Measurements from ENCODE around the gene DDN. TPM values are rescaled to one million over a fixed set of nuclear protein-coding genes. Genes with fewer than 3 reads are reported as not detected.

DDN gene
- total and polyA plus RNA-seq, 10 of the 15 experiments (the other 5 are each of a cell fraction or from before 2014, with no cell fraction given) = 0.10 to 13.4 (median 3.7) TPM

DNA sequence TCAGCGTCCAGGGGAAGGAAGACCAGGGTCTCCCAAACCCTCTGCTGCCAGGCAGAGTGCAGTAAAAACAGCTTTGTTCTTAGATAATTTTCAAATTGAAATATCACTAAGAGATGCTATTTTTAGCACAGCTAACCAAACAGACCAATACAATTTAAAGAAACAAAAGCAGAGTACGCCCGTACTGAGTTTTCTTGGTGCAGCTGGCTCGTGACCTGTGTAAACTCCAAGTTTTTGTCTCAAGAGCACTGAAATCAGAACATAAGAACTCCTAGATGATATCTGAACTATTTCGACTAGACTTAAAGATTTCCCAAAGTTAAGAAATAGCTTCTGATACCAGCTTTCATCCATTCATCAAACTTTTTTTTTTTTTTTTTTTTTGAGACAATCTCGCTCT, 52.2 kb downstream of the DDN start (continued):
- no peak for TF ChIP-seq YBX1 (IDR thresholded peaks at IDR 0.05)
- TF ChIP-seq TBL1XR1 (IDR thresholded peaks at IDR 0.05; ENCODE audit: low read depth, low read length) = no peak

GRCh38 chr12:48946205-48946604, 53.0 kb downstream of the DDN start:
- SMC1A ChIA-PET (ENCODE audit: uncharacterized antibody, unreplicated experiment) = no interaction called here
- Histone ChIP-seq H3K4me3 (no peak overlapping the region), H3K9ac (ENCODE audit: control insufficient read depth, insufficient read depth, low read length) (no peak overlapping the region), H4K20me1 (ENCODE audit: control insufficient read depth, insufficient read depth) (0 out of 2 replicates have a peak, but pooled peaks cover 3% of the 10 kb centered on the region), H3K27me3 (replicated peaks in 1 of 2; ENCODE audit: control insufficient read depth in 2 of 2, insufficient read depth in 2 of 2, low read length in 1 of 2) (no peaks in the 10 kb centered on the region), H3K36me3 (ENCODE audit: control insufficient read depth in 2 of 2, insufficient read depth in 2 of 2, low read length in 1 of 2) (peaks cover 3 to 16% of the 10 kb centered on the region in 2 experiments; a peak in 3 of 4 replicates), H3K9me3 (replicated peaks; ENCODE audit: control insufficient read depth, insufficient read depth, low read length) (no peaks in the 10 kb centered on the region), H3K4me1 (ENCODE audit: control insufficient read depth, insufficient read depth, low read length) (no peaks in the 10 kb centered on the region; the same call in 1 of the 2 replicates), H3K4me2 (ENCODE audit: control insufficient read depth, insufficient read depth) (no peak overlapping the region), H3K27ac (ENCODE audit: control insufficient read depth, insufficient read depth) (no peak overlapping the region), H3K79me2 (ENCODE audit: control insufficient read depth, insufficient read depth, low read length) (peaks cover 18% of the 10 kb centered on the region), H2AFZ (ENCODE audit: control insufficient read depth, low read depth, low read length) (no peak overlapping the region)
- TF ChIP-seq SKIL (IDR thresholded peaks at IDR 0.05; ENCODE audit: low read depth, poor library complexity, severe bottlenecking) (no peak), JUND (IDR thresholded peaks at IDR 0.05; ENCODE audit: low read depth, low read length) (no peak), SUPT20H (IDR thresholded peaks at IDR 0.05; ENCODE audit: borderline replicate concordance, control insufficient read depth, low read depth, low read length) (no peak), RCOR1 (conservative IDR thresholded peaks at IDR 0.05; ENCODE audit: low read depth, low read length) (no peak)
- TSS peak; percentile 41 for BruUV-seq (replicated peaks)
- RAD21 ChIA-PET (ENCODE audit: unreplicated experiment) = no interaction called here
- POLR2A ChIA-PET = interaction anchor here (1.0 kb wide), 1 partner anchor 11 kb away, joined by 3 read pairs; the partner anchor contains the start of gene ARF3
- ATAC-seq (no peak), DNase-seq (ENCODE audit: low read depth, low spot score) (no peak), FAIRE-seq (no peak)
- intact Hi-C loops (cut with micrococcal nuclease; ENCODE audit: unreplicated experiment) = no loop called here
- in situ Hi-C loops (cut with MboI) = no loop called here
- CTCF ChIA-PET = interaction anchor here (0.9 to 6.0 kb wide), 5 partner anchors 10 to 56 kb away, joined by 3 to 24 read pairs (median 7); no protein-coding TSS in a partner anchor

Small RNA genes lying within 50 kb of the gene (small RNA-seq; reads per million reads assigned to genes)
- not detected for gene RNU6-940P

Other genes starting within 250 kb of the DDN start
Only the 7 nearest of the 15 such genes appear.
- gene FKBP11, start 73.9 kb downstream of the DDN start, total RNA-seq (2014; rRNA removed) = 29.5 and 34.8 TPM in 2 replicates
- 40.6 and 43.1 TPM in 2 replicates for gene FKBP11, start 73.9 kb downstream of the DDN start, total RNA-seq (2014; rRNA removed; fragmentation: Illumina TruSeq; extraction: Trizol)
- gene FKBP11, start 73.9 kb downstream of the DDN start, total RNA-seq (2021) = 58.2 and 59.4 TPM in 2 replicates
- gene FKBP11, start 73.9 kb downstream of the DDN start, polyA plus RNA-seq (2011; rRNA removed) = 16.5 and 25.0 TPM in 2 replicates
- 47.3 and 56.3 TPM in 2 replicates for gene FKBP11, start 73.9 kb downstream of the DDN start, polyA plus RNA-seq (2014; fragmentation: Illumina TruSeq; extraction: Trizol)
- 10 to 100 TPM; 55.2 to 83.4 TPM for gene FKBP11, start 73.9 kb downstream of the DDN start, polyA plus RNA-seq (2014; fragmentation: Nextera tagmentation; extraction: Ambion mirVana)
- gene FKBP11, start 73.9 kb downstream of the DDN start, polyA plus RNA-seq (2014; rRNA removed) = 56.8 and 67.1 TPM in 2 replicates
- 100 to 1,000 TPM; 133 to 135 TPM for gene FKBP11, start 73.9 kb downstream of the DDN start, polyA plus RNA-seq (2016; fragmentation: Nextera tagmentation; extraction: Ambion mirVana)
- gene ARF3, start 41.9 kb downstream of the DDN start, total RNA-seq (2014; rRNA removed) = 59.2 and 60.3 TPM in 2 replicates
- gene ARF3, start 41.9 kb downstream of the DDN start, total RNA-seq (2014; rRNA removed; fragmentation: Illumina TruSeq; extraction: Trizol) = 50.3 and 50.4 TPM in 2 replicates
- 163 and 169 TPM in 2 replicates for gene ARF3, start 41.9 kb downstream of the DDN start, total RNA-seq (2021)
- gene ARF3, start 41.9 kb downstream of the DDN start, polyA plus RNA-seq (2011; rRNA removed) = 222 and 263 TPM in 2 replicates
- gene ARF3, start 41.9 kb downstream of the DDN start, polyA plus RNA-seq (2014; fragmentation: Illumina TruSeq; extraction: Trizol) = 93.4 and 95.4 TPM in 2 replicates
- gene ARF3, start 41.9 kb downstream of the DDN start, polyA plus RNA-seq (2014; fragmentation: Nextera tagmentation; extraction: Ambion mirVana) = 10 to 100 TPM in 1 of 2 experiments, 1 to 10 TPM in 1; 8.7 to 13.2 TPM
- gene ARF3, start 41.9 kb downstream of the DDN start, polyA plus RNA-seq (2014; rRNA removed) = 85.6 and 94.5 TPM in 2 replicates
- 10 to 100 TPM; 67.2 to 81.5 TPM for gene ARF3, start 41.9 kb downstream of the DDN start, polyA plus RNA-seq (2016; fragmentation: Nextera tagmentation; extraction: Ambion mirVana)
- gene WNT10B, start 27.6 kb downstream of the DDN start, total RNA-seq (2014; rRNA removed) = 0.27 and 0.45 TPM in 2 replicates
- 0.27 and 0.37 TPM in 2 replicates for gene WNT10B, start 27.6 kb downstream of the DDN start, total RNA-seq (2014; rRNA removed; fragmentation: Illumina TruSeq; extraction: Trizol)
- gene WNT10B, start 27.6 kb downstream of the DDN start, total RNA-seq (2021) = 0.61 and 0.95 TPM in 2 replicates
- 1.1 and 1.5 TPM in 2 replicates for gene WNT10B, start 27.6 kb downstream of the DDN start, polyA plus RNA-seq (2011; rRNA removed)
- gene WNT10B, start 27.6 kb downstream of the DDN start, polyA plus RNA-seq (2014; fragmentation: Illumina TruSeq; extraction: Trizol) = 0.16 and 0.22 TPM in 2 replicates
- gene WNT10B, start 27.6 kb downstream of the DDN start, polyA plus RNA-seq (2014; fragmentation: Nextera tagmentation; extraction: Ambion mirVana) = under 1 TPM; 0.09 to 0.10 TPM
- gene WNT10B, start 27.6 kb downstream of the DDN start, polyA plus RNA-seq (2014; rRNA removed) = 0.70 and 0.73 TPM in 2 replicates
- under 1 TPM; 0.21 to 0.46 TPM for gene WNT10B, start 27.6 kb downstream of the DDN start, polyA plus RNA-seq (2016; fragmentation: Nextera tagmentation; extraction: Ambion mirVana)
- gene WNT1, start 21.1 kb downstream of the DDN start, total RNA-seq (2014; rRNA removed) = not detected in 2 replicates
- not detected in 2 replicates for gene WNT1, start 21.1 kb downstream of the DDN start, total RNA-seq (2014; rRNA removed; fragmentation: Illumina TruSeq; extraction: Trizol)
- not detected in 2 replicates for gene WNT1, start 21.1 kb downstream of the DDN start, total RNA-seq (2021)
- not detected in 2 replicates for gene WNT1, start 21.1 kb downstream of the DDN start, polyA plus RNA-seq (2011; rRNA removed)
- gene WNT1, start 21.1 kb downstream of the DDN start, polyA plus RNA-seq (2014; fragmentation: Illumina TruSeq; extraction: Trizol) = not detected in 2 replicates
- gene WNT1, start 21.1 kb downstream of the DDN start, polyA plus RNA-seq (2014; fragmentation: Nextera tagmentation; extraction: Ambion mirVana) = not detected
- not detected in 2 replicates for gene WNT1, start 21.1 kb downstream of the DDN start, polyA plus RNA-seq (2014; rRNA removed)
- gene WNT1, start 21.1 kb downstream of the DDN start, polyA plus RNA-seq (2016; fragmentation: Nextera tagmentation; extraction: Ambion mirVana) = not detected
- 49.5 and 58.1 TPM in 2 replicates for gene PRKAG1, start 19.4 kb upstream of the DDN start, total RNA-seq (2014; rRNA removed)
- 62.6 and 62.8 TPM in 2 replicates for gene PRKAG1, start 19.4 kb upstream of the DDN start, total RNA-seq (2014; rRNA removed; fragmentation: Illumina TruSeq; extraction: Trizol)
- 43.7 and 46.4 TPM in 2 replicates for gene PRKAG1, start 19.4 kb upstream of the DDN start, total RNA-seq (2021)
- 91.6 and 102 TPM in 2 replicates for gene PRKAG1, start 19.4 kb upstream of the DDN start, polyA plus RNA-seq (2011; rRNA removed)
- 80.9 and 102 TPM in 2 replicates for gene PRKAG1, start 19.4 kb upstream of the DDN start, polyA plus RNA-seq (2014; fragmentation: Illumina TruSeq; extraction: Trizol)
- 10 to 100 TPM; 61.5 to 70.9 TPM for gene PRKAG1, start 19.4 kb upstream of the DDN start, polyA plus RNA-seq (2014; fragmentation: Nextera tagmentation; extraction: Ambion mirVana)
- 38.3 and 44.5 TPM in 2 replicates for gene PRKAG1, start 19.4 kb upstream of the DDN start, polyA plus RNA-seq (2014; rRNA removed)
- 10 to 100 TPM; 58.5 to 60.3 TPM for gene PRKAG1, start 19.4 kb upstream of the DDN start, polyA plus RNA-seq (2016; fragmentation: Nextera tagmentation; extraction: Ambion mirVana)
- 10.7 and 13.3 TPM in 2 replicates for gene KMT2D, start 61.4 kb upstream of the DDN start, total RNA-seq (2014; rRNA removed)
- 9.6 and 10.8 TPM in 2 replicates for gene KMT2D, start 61.4 kb upstream of the DDN start, total RNA-seq (2014; rRNA removed; fragmentation: Illumina TruSeq; extraction: Trizol)
- 57.9 and 71.5 TPM in 2 replicates for gene KMT2D, start 61.4 kb upstream of the DDN start, total RNA-seq (2021)
- 4.6 and 7.9 TPM in 2 replicates for gene KMT2D, start 61.4 kb upstream of the DDN start, polyA plus RNA-seq (2011; rRNA removed)
- gene KMT2D, start 61.4 kb upstream of the DDN start, polyA plus RNA-seq (2014; fragmentation: Illumina TruSeq; extraction: Trizol) = 39.7 and 45.6 TPM in 2 replicates
- gene KMT2D, start 61.4 kb upstream of the DDN start, polyA plus RNA-seq (2014; fragmentation: Nextera tagmentation; extraction: Ambion mirVana) = 1 to 10 TPM in 1 of 2 experiments, under 1 TPM in 1; 0.51 to 1.2 TPM
- 32.7 and 33.8 TPM in 2 replicates for gene KMT2D, start 61.4 kb upstream of the DDN start, polyA plus RNA-seq (2014; rRNA removed)
- 10 to 100 TPM; 10.1 to 10.6 TPM for gene KMT2D, start 61.4 kb upstream of the DDN start, polyA plus RNA-seq (2016; fragmentation: Nextera tagmentation; extraction: Ambion mirVana)
- gene RHEBL1, start 70.6 kb upstream of the DDN start, total RNA-seq (2014; rRNA removed) = 8.7 and 11.0 TPM in 2 replicates
- 5.9 and 6.4 TPM in 2 replicates for gene RHEBL1, start 70.6 kb upstream of the DDN start, total RNA-seq (2014; rRNA removed; fragmentation: Illumina TruSeq; extraction: Trizol)
- 7.2 and 7.9 TPM in 2 replicates for gene RHEBL1, start 70.6 kb upstream of the DDN start, total RNA-seq (2021)
- gene RHEBL1, start 70.6 kb upstream of the DDN start, polyA plus RNA-seq (2011; rRNA removed) = 13.1 and 15.3 TPM in 2 replicates
- 5.5 and 6.2 TPM in 2 replicates for gene RHEBL1, start 70.6 kb upstream of the DDN start, polyA plus RNA-seq (2014; fragmentation: Illumina TruSeq; extraction: Trizol)
- 10 to 100 TPM; 17.9 to 18.7 TPM for gene RHEBL1, start 70.6 kb upstream of the DDN start, polyA plus RNA-seq (2014; fragmentation: Nextera tagmentation; extraction: Ambion mirVana)
- 9.2 and 11.1 TPM in 2 replicates for gene RHEBL1, start 70.6 kb upstream of the DDN start, polyA plus RNA-seq (2014; rRNA removed)
- gene RHEBL1, start 70.6 kb upstream of the DDN start, polyA plus RNA-seq (2016; fragmentation: Nextera tagmentation; extraction: Ambion mirVana) = 10 to 100 TPM; 13.0 to 14.5 TPM

Data from GM12878 (cell line).